ENCODE data around the gene MEPCE.

The MEPCE gene

DNA sequence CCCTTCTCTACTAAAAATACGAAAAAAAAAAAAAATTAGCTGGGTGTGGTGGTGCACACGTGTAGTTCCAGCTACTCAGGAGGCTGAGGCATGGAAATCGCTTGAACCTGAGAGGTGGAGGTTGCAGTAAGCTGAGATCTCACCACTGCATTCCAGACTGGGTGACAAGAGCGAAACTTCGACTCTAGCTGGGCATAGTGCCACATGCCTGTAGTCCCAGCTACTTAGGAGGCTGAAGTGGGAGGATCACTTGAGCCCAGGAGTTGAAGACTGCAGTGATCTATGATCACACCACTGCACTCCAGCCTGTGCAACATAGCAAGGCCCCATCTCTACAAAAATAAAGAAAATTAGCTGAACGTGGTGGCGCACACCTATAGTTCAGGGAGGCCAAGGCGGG, 35.7 kb downstream of the MEPCE start:
- DNase-seq, result no peak

GRCh38 chr7:100465702-100466311, 36.2 kb downstream of the MEPCE start:
- DNase-seq, result no peak

DNA sequence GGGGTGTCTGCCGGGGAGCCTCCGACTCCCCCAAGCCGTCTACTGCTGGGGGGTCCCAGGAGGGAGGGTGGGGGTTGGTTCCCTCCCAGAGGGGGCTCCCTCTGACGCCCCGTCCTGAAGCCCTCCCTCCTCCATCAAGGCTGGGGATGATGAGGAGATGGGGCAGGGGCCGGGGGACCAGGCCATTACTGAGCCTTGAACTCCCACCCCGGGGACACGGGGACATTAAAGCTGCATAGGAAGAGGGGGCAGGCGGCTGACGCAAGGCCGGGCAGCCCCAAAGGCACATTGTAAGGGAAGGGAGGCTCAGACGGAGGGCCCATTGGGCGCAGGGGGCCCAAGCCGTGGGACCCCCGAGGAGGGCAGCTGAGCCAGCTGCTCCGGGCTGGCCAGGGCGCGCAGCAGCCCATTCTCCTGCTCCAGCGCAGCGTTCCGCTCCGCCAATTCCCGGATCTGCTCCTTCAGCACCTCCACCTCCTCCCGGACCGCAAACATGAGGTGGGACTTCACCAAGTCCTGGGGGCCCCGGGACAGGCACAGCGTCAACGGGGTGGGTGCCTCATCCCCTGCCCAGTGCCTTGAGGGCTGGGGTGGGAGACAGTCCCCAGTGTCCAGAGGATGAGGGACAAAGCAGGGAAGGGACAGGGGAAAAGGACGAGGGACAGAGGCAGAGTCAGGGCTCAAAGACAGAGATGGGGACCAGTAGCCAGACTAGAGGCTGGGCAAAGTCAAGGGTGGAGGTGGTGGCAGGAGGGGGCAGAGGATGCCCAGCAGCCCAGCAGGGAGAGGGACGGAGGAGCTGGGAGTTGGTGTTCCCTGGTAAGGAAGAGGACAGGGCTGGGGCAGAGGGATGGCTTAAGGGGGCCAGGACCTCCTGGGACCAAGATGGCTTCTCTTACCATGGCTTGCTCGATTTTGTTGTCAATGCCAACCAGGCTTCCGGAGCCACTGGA, 37.3 kb downstream of the MEPCE start:
- DNase-seq, result no peak

DNA sequence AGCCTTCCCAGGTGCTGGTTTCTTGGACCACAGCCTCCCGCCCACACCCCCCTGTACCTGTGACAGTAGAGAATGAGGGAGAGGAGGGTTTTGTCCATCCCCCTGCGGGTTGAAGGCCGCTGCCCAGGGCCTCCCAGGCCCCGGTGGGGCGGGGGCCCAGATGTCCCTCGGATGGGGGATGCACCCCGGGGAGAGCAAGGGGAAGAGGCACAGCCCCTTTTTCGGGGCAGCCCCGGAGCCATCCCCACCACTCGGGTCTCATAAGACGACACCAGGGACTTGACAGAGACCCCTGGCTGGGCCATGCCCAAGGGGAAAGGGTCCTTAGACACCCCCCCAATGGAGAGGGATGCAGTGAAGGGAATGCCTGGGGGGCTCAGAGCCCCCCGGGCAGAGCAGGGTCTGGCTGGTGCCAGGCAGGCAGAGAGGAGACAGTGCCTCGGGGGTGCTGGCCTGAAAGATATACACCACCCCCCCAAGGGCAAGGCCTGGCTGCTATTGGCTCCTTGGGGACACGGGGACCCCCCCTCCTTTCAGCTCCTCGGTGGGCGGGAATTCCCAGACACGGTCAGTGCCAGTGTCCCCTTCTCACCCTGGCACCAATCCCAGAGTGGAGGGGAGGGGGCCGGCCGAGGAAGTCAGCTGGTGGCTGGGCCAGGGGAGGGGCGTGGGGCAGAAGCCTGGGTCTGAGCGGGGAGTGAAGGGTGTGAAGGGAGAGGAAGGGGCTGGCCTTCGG, 38.2 kb downstream of the MEPCE start:
- DNase-seq, result no peak

GRCh38 chr7:100469227-100470044, 39.8 kb downstream of the MEPCE start:
- peak in 1 of 2 experiments; percentile 31 for DNase-seq

DNA sequence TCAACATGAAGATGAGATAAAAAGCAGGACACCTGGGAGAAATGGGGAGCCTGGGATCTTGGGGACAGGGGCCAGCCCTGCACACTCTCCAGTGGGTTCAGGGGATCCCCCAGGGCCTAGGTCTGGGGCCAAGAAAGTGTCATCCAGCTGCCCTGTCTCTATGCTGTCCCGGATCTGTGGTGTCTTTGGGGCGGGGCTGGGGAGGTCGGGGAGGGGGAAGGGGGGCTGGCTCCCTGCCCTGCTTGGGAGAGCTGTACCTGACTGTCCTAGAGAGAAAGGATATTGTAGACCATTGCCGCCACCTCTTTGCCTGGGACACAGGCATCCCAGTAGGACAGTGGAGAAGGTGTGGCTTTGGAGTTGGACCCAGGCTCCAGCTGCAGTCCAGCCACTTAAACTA, 41.4 kb downstream of the MEPCE start:
- DNase-seq, result no peak

- DNase-seq, result no peak
Observed at GRCh38 chr7:100472121-100472851, 42.7 kb downstream of the MEPCE start.

- no peak for DNase-seq
Observed at GRCh38 chr7:100472854-100473499, 43.3 kb downstream of the MEPCE start.

GRCh38 chr7:100475549-100475948, 45.9 kb downstream of the MEPCE start:
- no peak for DNase-seq

- DNase-seq, result no peak
Observed at GRCh38 chr7:100476101-100476780, 46.6 kb downstream of the MEPCE start.

DNA sequence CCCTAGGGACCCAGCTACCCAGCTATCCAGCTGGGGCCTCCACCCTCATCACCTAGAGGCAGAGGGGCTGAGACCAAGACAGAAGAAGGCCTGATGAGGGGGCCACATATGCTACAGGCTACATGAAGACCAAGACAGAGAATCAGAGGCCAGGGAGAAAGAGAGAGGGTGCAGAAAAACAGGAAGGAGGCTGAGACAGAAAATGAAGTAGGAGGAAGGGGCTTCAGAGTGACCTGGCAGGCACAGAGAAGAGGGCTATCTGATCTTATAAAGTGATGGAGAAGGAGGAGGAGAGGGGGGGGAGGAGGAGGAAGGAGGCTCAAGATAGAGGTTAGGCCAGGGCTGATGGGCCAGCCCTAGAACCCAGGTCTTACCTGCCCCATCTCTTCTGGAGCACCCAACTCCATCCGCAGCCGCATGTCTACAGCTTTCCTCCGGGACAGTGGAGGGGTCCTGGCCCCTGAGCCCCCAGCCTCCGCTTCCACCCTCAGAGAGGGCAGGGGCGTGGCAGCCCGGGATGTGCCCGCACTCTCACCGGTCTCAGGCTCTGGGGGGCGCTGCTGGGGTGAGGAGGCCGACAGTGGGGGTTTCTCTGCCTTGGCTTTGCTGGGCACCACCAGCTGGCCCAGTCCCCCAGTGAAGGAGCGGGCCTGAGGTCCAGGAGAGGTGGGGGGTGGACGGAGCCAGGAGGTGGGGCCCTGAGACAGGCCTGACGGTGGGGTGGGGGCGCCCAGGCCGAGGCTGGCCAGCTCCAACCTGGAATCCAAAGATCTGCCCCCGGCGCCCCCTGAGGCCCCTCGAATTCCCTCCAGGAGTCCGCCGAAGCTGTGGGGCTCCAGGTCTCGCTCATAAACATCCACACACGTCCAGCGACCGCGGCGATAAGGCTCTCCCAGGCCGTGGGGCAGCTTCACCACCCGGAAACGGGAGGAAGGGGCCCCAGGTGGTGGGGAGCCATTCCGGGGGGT, 47.6 kb downstream of the MEPCE start:
- DNase-seq, result no peak

DNA sequence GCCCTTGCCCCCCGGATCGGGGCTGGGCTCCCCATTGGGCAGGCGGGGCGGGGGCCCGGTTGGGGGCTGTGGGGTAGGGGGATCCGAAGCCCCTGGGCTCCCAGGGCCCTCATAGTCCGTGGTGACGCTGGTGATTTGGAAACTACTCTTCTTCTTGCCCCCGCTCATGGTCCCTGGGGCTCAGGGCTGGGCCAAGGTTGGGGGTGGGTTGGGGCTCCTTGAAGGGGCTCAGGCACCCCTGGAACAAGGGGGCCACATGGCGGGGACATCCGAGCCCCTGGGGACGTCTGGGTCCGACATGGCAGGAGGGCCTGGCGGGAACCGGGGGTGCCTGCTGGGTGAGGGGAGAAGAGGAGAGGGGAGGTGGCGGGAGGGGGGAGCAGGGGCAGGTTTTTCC, 48.2 kb downstream of the MEPCE start:
- DNase-seq, result no peak

GRCh38 chr7:100478958-100479660, 49.5 kb downstream of the MEPCE start, which contains the start of gene TSC22D4:
TSC22D4 (minus strand) TSS chr7:100479214; CDS start chr7:100478038, 1,176 bp downstream.
- peak; percentile 69 to 92 for DNase-seq

GRCh38 chr7:100481466-100481865, 51.8 kb downstream of the MEPCE start:
- no peak for DNase-seq

DNA sequence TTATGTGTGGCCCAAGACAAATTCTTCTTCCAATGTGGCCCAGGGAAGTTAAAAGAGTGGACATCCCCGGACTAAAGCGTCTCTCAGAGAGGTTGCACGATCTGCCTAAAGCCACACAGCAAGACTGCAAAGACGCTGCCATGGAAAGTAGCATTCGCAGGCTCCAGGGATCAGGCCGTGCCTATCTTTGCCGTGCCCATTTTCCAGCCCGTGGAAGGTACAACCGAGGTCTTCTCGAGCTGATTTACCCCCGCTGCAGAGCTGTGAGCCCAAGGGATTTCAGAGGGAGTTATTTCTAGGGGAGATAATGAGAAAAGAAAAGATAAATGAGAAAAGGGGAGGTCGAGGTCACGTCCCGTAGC, 53.1 kb downstream of the MEPCE start:
- no peak for DNase-seq

- no peak for DNase-seq
Observed at GRCh38 chr7:100483090-100483721, 53.6 kb downstream of the MEPCE start.

Data from cerebellar nuclear complex (tissue), 1 donor.